H1 (cell line): ENCODE measurements around the gene SPOCD1. TPM values are rescaled to one million over a fixed set of nuclear protein-coding genes. Genes with fewer than 3 reads are reported as not detected.
A peak's percentile ranks its signal among the peaks of the same experiment; 100 is the strongest.

Experiments used
- CTCF ChIA-PET: fragments of 300-600 bp; sonication (Branson Sonifier 250); formaldehyde crosslinking; loops from one replicate; lab custom pipeline; 2021; ENCODE audit not compliant: partially characterized antibody; lab: Charles Lee
- POLR2A ChIA-PET: fragments of 300-600 bp; sonication (Branson Sonifier 250); formaldehyde crosslinking; loops from one replicate; lab custom pipeline; 2021; ENCODE audit warnings: inconsistent platforms; ENCODE audit not compliant: partially characterized antibody; lab: Charles Lee
- DNase-seq, 2 experiments: peaks; one replicate each; pipeline versions ENCODE4 v3.0.0 to v3.0.0-alpha.2; 2010 to 2022; ENCODE audit warnings: low spot score in 2 of 2, low read depth in 1 of 2, mixed read lengths in 1 of 2
- FAIRE-seq: peaks from 2 replicates; lab custom pipeline; 2011; peaks lifted over from hg19 to GRCh38; lab: Jason Lieb, UNC
- H2AFZ ChIP-seq: 2 replicates; pipeline ENCODE4 v1.8.1; 2012; ENCODE audit warnings: low read length, inconsistent platforms
- H2AK5ac ChIP-seq: 2 replicates; pipeline ENCODE4 v1.6.1; 2013; ENCODE audit warnings: low read depth, low read length
- H2BK120ac ChIP-seq: replicated peaks from 2 replicates; pipeline ENCODE3; 2013; ENCODE audit warnings: low read depth, low read length, inconsistent platforms
- H2BK12ac ChIP-seq: 2 replicates; pipeline ENCODE4 v1.6.1; 2013; ENCODE audit warnings: low read depth, low read length
- H2BK15ac ChIP-seq: 2 replicates; pipeline ENCODE4 v1.6.1; 2013; ENCODE audit warnings: low read length
- H2BK20ac ChIP-seq: 2 replicates; pipeline ENCODE4 v1.6.1; 2013; ENCODE audit warnings: low read length
- H2BK5ac ChIP-seq: 2 replicates; pipeline ENCODE4 v1.6.1; 2013; ENCODE audit warnings: low read depth, low read length
- H3K14ac ChIP-seq: 2 replicates; pipeline ENCODE4 v1.6.1; 2013; ENCODE audit warnings: inconsistent platforms; ENCODE audit not compliant: insufficient read length
- H3K18ac ChIP-seq: 2 replicates; pipeline ENCODE4 v1.6.1; 2013; ENCODE audit warnings: low read length; ENCODE audit errors: extremely low read depth
- H3K23ac ChIP-seq: 2 replicates; pipeline ENCODE4 v1.6.1; 2013; ENCODE audit warnings: inconsistent platforms; ENCODE audit not compliant: insufficient read length
- H3K23me2 ChIP-seq: 2 replicates; pipeline ENCODE4 v1.6.1; 2013; ENCODE audit warnings: low read depth, low read length
- H3K27ac ChIP-seq: 2 replicates; pipeline ENCODE4 v1.6.1; 2011; ENCODE audit warnings: low read depth, low read length, inconsistent platforms
- H3K27me3 ChIP-seq, 4 experiments: replicated peaks in 1 of 4; 1 replicate in 1 of 4; 2 replicates in 3 of 4; pipeline versions ENCODE4 v1.6.1 to v1.8.1; 2011 to 2013; ENCODE audit warnings: low read length in 3 of 4, mild to moderate bottlenecking in 3 of 4, inconsistent platforms in 2 of 4, mixed read lengths in 2 of 4, moderate library complexity in 1 of 4; ENCODE audit not compliant: control insufficient read depth in 3 of 4, insufficient read depth in 3 of 4; ENCODE audit errors: extremely low read depth in 1 of 4
- H3K36me3 ChIP-seq, 4 experiments: 2 replicates each; pipeline versions ENCODE4 v1.6.1 to v1.8.1; 2011 to 2013; ENCODE audit warnings: mild to moderate bottlenecking in 4 of 4, low read length in 3 of 4, moderate library complexity in 2 of 4, control low read depth in 1 of 4, inconsistent platforms in 1 of 4; ENCODE audit not compliant: insufficient read depth in 4 of 4, control insufficient read depth in 2 of 4
- H3K4ac ChIP-seq: replicated peaks from 2 replicates; pipeline ENCODE3; 2013; ENCODE audit warnings: low read length, low read depth, mixed read lengths, inconsistent platforms; ENCODE audit not compliant: insufficient read length
- H3K4me1 ChIP-seq, 4 experiments: replicated peaks in 1 of 4; 1 replicate in 1 of 4; 2 replicates in 3 of 4; pipeline versions ENCODE4 v1.6.1 to v1.8.1; 2011 to 2013; ENCODE audit warnings: low read length in 3 of 4, inconsistent platforms in 2 of 4, mixed read lengths in 1 of 4; ENCODE audit not compliant: insufficient read depth in 4 of 4, control insufficient read depth in 3 of 4
- H3K4me2 ChIP-seq, 2 experiments: 2 replicates each; pipeline versions ENCODE4 v1.6.1 to v1.8.1; 2011 to 2013; ENCODE audit warnings: low read depth in 2 of 2, low read length in 2 of 2, control low read depth in 1 of 2, inconsistent platforms in 1 of 2, mild to moderate bottlenecking in 1 of 2; ENCODE audit not compliant: insufficient read depth in 1 of 2
- H3K4me3 ChIP-seq, 4 experiments: fragments of 200-600, 300-600 bp in 1 of 4; sonication (generic), shearing (Covaris generic), sonication (Bioruptor Twin) in 1 of 4; 2 replicates each; pipeline versions ENCODE4 v1.5.1 to v1.8.1; 2011 to 2016; ENCODE audit warnings: low read length in 4 of 4, low read depth in 3 of 4, control low read depth in 2 of 4, inconsistent platforms in 2 of 4, mild to moderate bottlenecking in 2 of 4, mixed read lengths in 1 of 4, moderate library complexity in 1 of 4; ENCODE audit not compliant: insufficient read depth in 2 of 4; ENCODE audit errors: extremely low read depth in 1 of 4
- H3K56ac ChIP-seq: replicated peaks from 2 replicates; pipeline ENCODE3; 2013; ENCODE audit warnings: low read depth, mild to moderate bottlenecking, mixed read lengths, low read length, inconsistent platforms; ENCODE audit not compliant: insufficient read length
- H3K79me1 ChIP-seq: 2 replicates; pipeline ENCODE4 v1.6.1; 2013; ENCODE audit warnings: low read depth, low read length, control low read depth
- H3K79me2 ChIP-seq, 2 experiments: 2 replicates each; pipeline versions ENCODE4 v1.6.1 to v1.8.1; 2012 to 2013; ENCODE audit warnings: low read length in 2 of 2, mild to moderate bottlenecking in 2 of 2, inconsistent platforms in 1 of 2; ENCODE audit not compliant: insufficient read depth in 2 of 2, control insufficient read depth in 1 of 2
- H3K9ac ChIP-seq, 4 experiments: replicated peaks in 1 of 4; 1 replicate in 1 of 4; 2 replicates in 3 of 4; pipeline versions ENCODE4 v1.6.1 to v1.8.1; 2011 to 2013; ENCODE audit warnings: low read depth in 3 of 4, low read length in 3 of 4, control low read depth in 2 of 4, mild to moderate bottlenecking in 2 of 4, moderate library complexity in 2 of 4, inconsistent platforms in 1 of 4; ENCODE audit errors: extremely low read depth in 1 of 4
- H3K9me3 ChIP-seq, 2 experiments: 2 replicates each; pipeline versions ENCODE4 v1.6.1 to v1.8.1; 2012 to 2013; ENCODE audit warnings: mild to moderate bottlenecking in 2 of 2, moderate library complexity in 2 of 2, control low read depth in 1 of 2, inconsistent platforms in 1 of 2, low read depth in 1 of 2, low read length in 1 of 2, mixed read lengths in 1 of 2; ENCODE audit not compliant: insufficient read depth in 2 of 2
- H4K20me1 ChIP-seq, 2 experiments: replicated peaks in 1 of 2; 2 replicates each; pipeline versions ENCODE3 to v1.8.1; 2011 to 2013; ENCODE audit warnings: inconsistent platforms in 2 of 2, low read length in 2 of 2, mild to moderate bottlenecking in 1 of 2; ENCODE audit not compliant: insufficient read depth in 2 of 2, control insufficient read depth in 1 of 2
- H4K5ac ChIP-seq: 2 replicates; pipeline ENCODE4 v1.6.1; 2013; ENCODE audit warnings: low read length, low read depth, mixed read lengths, inconsistent platforms; ENCODE audit not compliant: insufficient read length
- H4K8ac ChIP-seq: 2 replicates; pipeline ENCODE4 v1.8.0; 2013; ENCODE audit warnings: mild to moderate bottlenecking, moderate library complexity, low read length, inconsistent platforms; ENCODE audit not compliant: insufficient read depth; ENCODE audit errors: extremely low read depth
- H4K91ac ChIP-seq: replicated peaks from 2 replicates; pipeline ENCODE3; 2013; ENCODE audit warnings: low read length, mixed read lengths, inconsistent platforms; ENCODE audit not compliant: insufficient read length
- CHD2 ChIP-seq: IDR thresholded peaks from 2 replicates; pipeline ENCODE4 v1.6.1; 2012; ENCODE audit warnings: low read length, improper control_type of control experiment
- GABPA ChIP-seq: IDR thresholded peaks from 2 replicates; pipeline ENCODE4 v1.6.1; 2011; ENCODE audit warnings: mild to moderate bottlenecking, low read length, moderate library complexity, borderline replicate concordance; ENCODE audit not compliant: insufficient read depth
- HDAC6 ChIP-seq: IDR thresholded peaks from one replicate; pipeline ENCODE4 v1.7.1; 2012; ENCODE audit warnings: low read depth, mild to moderate bottlenecking, inconsistent platforms, low read length, moderate library complexity
- SIX5 ChIP-seq: IDR thresholded peaks from 2 replicates; pipeline ENCODE4 v1.6.1; 2011; ENCODE audit warnings: mild to moderate bottlenecking, low read depth, low read length
- TBP ChIP-seq: IDR thresholded peaks from 2 replicates; pipeline ENCODE4 v1.6.1; 2011; ENCODE audit warnings: low read depth, low read length, improper control_type of control experiment
- WGBS, 2 experiments: shearing (Covaris generic) in 1 of 2; methylation state at CpG; one replicate each; pipeline versions ENCODE4 v1.1.6 to v1.1.7; 2013 to 2015; ENCODE audit warnings: low lambda C conversion rate in 2 of 2, mixed read lengths in 2 of 2, inconsistent platforms in 1 of 2, low coverage in 1 of 2, missing lambda C conversion rate in 1 of 2; ENCODE audit not compliant: insufficient replicate concordance in 2 of 2, insufficient coverage in 1 of 2, insufficient read length in 1 of 2; ENCODE audit errors: extremely low coverage in 1 of 2, missing lambda C conversion rate in 1 of 2; 5-methylcytosine and 5-hydroxymethylcytosine counted together
- polyA plus RNA-seq, 7 experiments: library from polyadenylated mRNA; depleted of rRNA in 3 of 7; stranded (reverse) in 5 of 7; unstranded in 2 of 7; fragments of >200 nt in 5 of 7; fragments of 200-250 nt in 2 of 7; gene quantifications; 1 replicate in 5 of 7; 2 replicates in 1 of 7; 4 replicates in 1 of 7; pipeline versions ENCODE4 v1.2.1 to v1.2.3, GENCODE V29; 2011 to 2013; ENCODE audit warnings: missing spikeins in 2 of 7, mixed read lengths in 2 of 7
- total RNA-seq: library from RNA; stranded (reverse); fragmentation: NEBNext Ultra II Directional; extraction: Animal tissue kit (Norgen Biotek cat#: 25700); gene quantifications from 2 replicates; pipeline ENCODE4 v1.2.1, GENCODE V29; 2021

Gene SPOCD1
- total and polyA plus RNA-seq, 2 of the 8 experiments (the other 6 are each of a cell fraction or from before 2014, with no cell fraction given) = 1.8 to 2.9 TPM

- H3K27me3 ChIP-seq = peaks cover 3 to 16% (median 7%) of the 10 kb centered on the region in 4 experiments; a peak in 5 of 7 replicates
- H3K27ac ChIP-seq = no peak overlapping the region
- H4K5ac ChIP-seq = peak overlapping the region; percentile 53
- peak overlapping the region; percentile 78 to 86 for H3K4me2 ChIP-seq
- no peak overlapping the region for H2BK120ac ChIP-seq
- H3K9me3 ChIP-seq = no peaks in the 10 kb centered on the region
- 0 out of 2 replicates have a peak overlapping the region, but pooled peaks have one; percentile 72 for H2BK20ac ChIP-seq
- peaks cover 24 to 47% (median 29%) of the 10 kb centered on the region in 4 experiments for H3K4me1 ChIP-seq
- H3K79me1 ChIP-seq = peaks cover 3% of the 10 kb centered on the region
- no peak overlapping the region for H3K23ac ChIP-seq
- CTCF ChIA-PET = interaction anchor here (0.6 to 14.0 kb wide), 28 partner anchors 8 to 330 kb away, joined by 3 to 206 read pairs (median 4); partner anchors contain the start of gene COL16A1
- H2BK5ac ChIP-seq = peak overlapping the region; percentile 66; the same call in 1 of the 2 replicates
- H3K4me3 ChIP-seq = peak overlapping the region; percentile 67 to 77 (median 72)
- H3K79me2 ChIP-seq = peaks cover 0 to 4% of the 10 kb centered on the region in 2 experiments; a peak in 1 of 4 replicates
- H3K14ac ChIP-seq = no peak overlapping the region
- H3K18ac ChIP-seq = peak overlapping the region; percentile 86; the same call in 1 of the 2 replicates
- peak overlapping the region; percentile 61; the same call in 1 of the 2 replicates for H2BK15ac ChIP-seq
- WGBS, 2 experiments = 3% methylated on average over 29 of the region's 63 CpGs; no CpG with 5 or more reads in 1 of the 2 experiments
- H2AK5ac ChIP-seq = no peak overlapping the region
- H3K9ac ChIP-seq = peak overlapping the region in 2 of 4 experiments; percentile 56 to 62; a peak in 2 of 7 replicates
- H3K23me2 ChIP-seq = peaks cover 17% of the 10 kb centered on the region
- peaks cover 4 to 14% of the 10 kb centered on the region in 2 experiments for H4K20me1 ChIP-seq
- H4K8ac ChIP-seq = no peak overlapping the region; the same call in 1 of the 2 replicates
- peak overlapping the region; percentile 73 for H3K56ac ChIP-seq
- DNase-seq (peak in 1 of 2 experiments; percentile 85), FAIRE-seq (no peak)
- H2BK12ac ChIP-seq = no peak overlapping the region
- peak overlapping the region; percentile 73 for H4K91ac ChIP-seq
- H3K4ac ChIP-seq = peak overlapping the region; percentile 4
- H3K36me3 ChIP-seq = no peaks in the 10 kb centered on the region
- 0 out of 2 replicates have a peak overlapping the region, but pooled peaks have one; percentile 7 for H2AFZ ChIP-seq
- POLR2A ChIA-PET = interaction anchor here (0.8 to 2.5 kb wide), 14 partner anchors 9 to 312 kb away, joined by 3 to 10 read pairs (median 4); partner anchors contain the start of gene TMEM39B
- TF ChIP-seq CHD2 (no peak), SIX5 (no peak), GABPA (no peak), TBP (no peak; the same call in 1 of the 2 replicates), HDAC6 (no peak)
These were observed 55.1 kb downstream of the SPOCD1 start for GRCh38 chr1:31760471-31761470.
